Mesendoderm (in vitro differentiated cells): Measurements from ENCODE around the gene ENG.

ENCODE experiments used
- DNase-seq: peaks from one replicate; pipeline ENCODE4 v3.0.0; 2013
- H2AK5ac ChIP-seq: 2 replicates; pipeline ENCODE4 v1.6.1; 2013; ENCODE audit warnings: low read length, inconsistent platforms
- H2BK120ac ChIP-seq: 2 replicates; pipeline ENCODE4 v1.6.1; 2013; ENCODE audit warnings: low read depth, mild to moderate bottlenecking, low read length, moderate library complexity, mixed read lengths
- H2BK15ac ChIP-seq: replicated peaks from 2 replicates; pipeline ENCODE4 v1.6.1; 2013; ENCODE audit warnings: low read depth, mild to moderate bottlenecking, moderate library complexity
- H2BK5ac ChIP-seq: 2 replicates; pipeline ENCODE4 v1.6.1; 2013; ENCODE audit warnings: low read length, inconsistent platforms
- H3K18ac ChIP-seq: 2 replicates; pipeline ENCODE4 v1.6.1; 2013; ENCODE audit warnings: mild to moderate bottlenecking, low read length, mixed read lengths
- H3K23ac ChIP-seq: one replicate; pipeline ENCODE4 v1.6.1; 2013; ENCODE audit warnings: low read length
- H3K27ac ChIP-seq: 2 replicates; pipeline ENCODE4 v1.5.1; 2013; ENCODE audit warnings: low read depth, mild to moderate bottlenecking, inconsistent platforms, low read length, moderate library complexity
- H3K27me3 ChIP-seq: 2 replicates; pipeline ENCODE4 v1.6.1; 2013; ENCODE audit warnings: low read length, control low read depth, mild to moderate bottlenecking, inconsistent platforms; ENCODE audit not compliant: insufficient read depth, poor library complexity
- H3K36me3 ChIP-seq: 2 replicates; pipeline ENCODE4 v1.6.1; 2013; ENCODE audit warnings: low read length, inconsistent platforms; ENCODE audit not compliant: control insufficient read depth, insufficient read depth
- H3K4ac ChIP-seq: one replicate; pipeline ENCODE4 v1.6.1; 2013; ENCODE audit warnings: low read depth, mild to moderate bottlenecking, low read length, moderate library complexity
- H3K4me1 ChIP-seq: 2 replicates; pipeline ENCODE4 v1.6.1; 2013; ENCODE audit warnings: low read depth, low read length, inconsistent platforms; ENCODE audit not compliant: control insufficient read depth
- H3K4me2 ChIP-seq: 2 replicates; pipeline ENCODE4 v1.6.1; 2013; ENCODE audit warnings: low read length
- H3K4me3 ChIP-seq: 2 replicates; pipeline ENCODE4 v1.5.1; 2013; ENCODE audit warnings: mild to moderate bottlenecking, low read length
- H3K56ac ChIP-seq: one replicate; pipeline ENCODE4 v1.6.1; 2013; ENCODE audit warnings: low read length
- H3K79me1 ChIP-seq: 2 replicates; pipeline ENCODE4 v1.6.1; 2013; ENCODE audit warnings: low read length, inconsistent platforms
- H3K79me2 ChIP-seq: 2 replicates; pipeline ENCODE4 v1.6.1; 2013; ENCODE audit warnings: mild to moderate bottlenecking, low read length; ENCODE audit not compliant: control insufficient read depth, insufficient read depth
- H3K9ac ChIP-seq: 2 replicates; pipeline ENCODE4 v1.6.1; 2013; ENCODE audit warnings: low read length, inconsistent platforms
- H4K5ac ChIP-seq: one replicate; pipeline ENCODE4 v1.6.1; 2013; ENCODE audit warnings: low read length
- H4K8ac ChIP-seq: one replicate; pipeline ENCODE4 v1.6.1; 2013; ENCODE audit warnings: low read depth, mild to moderate bottlenecking, control low read depth, low read length, moderate library complexity
- WGBS: extraction: QIAGEN DNeasy Blood & Tissue Kit; methylation state at CpG from one replicate; pipeline ENCODE4 v1.1.7; 2013; ENCODE audit warnings: low lambda C conversion rate, missing lambda C conversion rate; ENCODE audit not compliant: insufficient coverage; ENCODE audit errors: extremely low coverage; 5-methylcytosine and 5-hydroxymethylcytosine counted together

Gene ENG

GRCh38 chr9:127869310-127870152 is 15.1 kb upstream of the ENG start:
- H2BK15ac ChIP-seq = no peak overlapping the region
- no peak overlapping the region for H3K4ac ChIP-seq
- no peak overlapping the region for H3K23ac ChIP-seq
- H3K4me3 ChIP-seq = no peak overlapping the region
- no peaks in the 10 kb centered on the region for H3K79me2 ChIP-seq
- H2AK5ac ChIP-seq = no peak overlapping the region
- no peak overlapping the region for H4K5ac ChIP-seq
- WGBS = no CpG with 5 or more reads among the region's 18 CpGs
- peaks cover 2% of the 10 kb centered on the region for H3K36me3 ChIP-seq
- H2BK120ac ChIP-seq = no peak overlapping the region
- H3K4me1 ChIP-seq = no peaks in the 10 kb centered on the region
- H2BK5ac ChIP-seq = no peak overlapping the region
- peak; percentile 86 for DNase-seq
- no peak overlapping the region for H3K27ac ChIP-seq
- H4K8ac ChIP-seq = no peak overlapping the region
- peak overlapping the region; percentile 57 for H3K56ac ChIP-seq
- H3K9ac ChIP-seq = no peak overlapping the region
- no peaks in the 10 kb centered on the region for H3K79me1 ChIP-seq
- no peak overlapping the region for H3K4me2 ChIP-seq
- H3K27me3 ChIP-seq = no peaks in the 10 kb centered on the region
- H3K18ac ChIP-seq = no peak overlapping the region

DNA sequence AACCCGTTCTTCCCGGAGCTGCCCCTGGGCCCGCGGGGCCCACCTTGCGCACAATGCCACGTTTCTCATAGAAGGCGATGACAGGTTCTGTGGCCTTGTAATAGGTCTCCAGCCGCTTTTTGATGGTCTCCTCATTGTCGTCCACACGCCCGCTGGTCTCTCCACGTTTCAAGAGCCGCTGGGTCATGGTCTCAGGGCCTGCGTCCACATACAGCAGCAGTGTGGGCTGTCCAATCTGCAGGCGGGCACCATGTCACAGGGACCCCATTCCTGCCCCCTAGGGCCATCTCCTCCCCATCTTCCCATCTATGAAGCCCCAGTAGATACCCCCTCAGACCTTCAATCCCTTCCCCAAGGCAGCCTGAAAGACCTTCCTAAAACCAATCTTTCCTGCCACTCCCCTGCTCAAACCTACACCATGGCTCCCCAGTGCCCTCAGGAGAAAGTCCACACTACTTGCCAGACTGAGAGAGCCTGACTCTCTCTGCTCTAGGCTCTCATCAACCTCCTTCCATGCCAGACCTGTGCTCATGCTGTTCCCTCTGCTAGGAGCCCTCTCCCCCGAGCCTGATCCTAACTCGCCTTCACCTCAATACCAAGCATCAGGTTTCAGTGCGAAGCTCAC is 13.9 kb upstream of the ENG start:
- Histone ChIP-seq H3K23ac (no peak overlapping the region), H3K4me2 (no peak overlapping the region), H3K4me3 (no peak overlapping the region), H2BK120ac (no peak overlapping the region), H3K4me1 (no peaks in the 10 kb centered on the region), H3K56ac (no peak overlapping the region), H3K9ac (no peak overlapping the region), H2AK5ac (no peak overlapping the region), H3K27me3 (no peaks in the 10 kb centered on the region), H3K4ac (no peak overlapping the region), H4K8ac (no peak overlapping the region), H3K36me3 (peaks cover 2% of the 10 kb centered on the region), H3K79me2 (no peaks in the 10 kb centered on the region), H4K5ac (no peak overlapping the region), H2BK5ac (no peak overlapping the region), H2BK15ac (no peak overlapping the region), H3K79me1 (no peaks in the 10 kb centered on the region), H3K27ac (no peak overlapping the region), H3K18ac (no peak overlapping the region)
- no CpG with 5 or more reads among the region's 18 CpGs for WGBS
- no peak for DNase-seq

DNA sequence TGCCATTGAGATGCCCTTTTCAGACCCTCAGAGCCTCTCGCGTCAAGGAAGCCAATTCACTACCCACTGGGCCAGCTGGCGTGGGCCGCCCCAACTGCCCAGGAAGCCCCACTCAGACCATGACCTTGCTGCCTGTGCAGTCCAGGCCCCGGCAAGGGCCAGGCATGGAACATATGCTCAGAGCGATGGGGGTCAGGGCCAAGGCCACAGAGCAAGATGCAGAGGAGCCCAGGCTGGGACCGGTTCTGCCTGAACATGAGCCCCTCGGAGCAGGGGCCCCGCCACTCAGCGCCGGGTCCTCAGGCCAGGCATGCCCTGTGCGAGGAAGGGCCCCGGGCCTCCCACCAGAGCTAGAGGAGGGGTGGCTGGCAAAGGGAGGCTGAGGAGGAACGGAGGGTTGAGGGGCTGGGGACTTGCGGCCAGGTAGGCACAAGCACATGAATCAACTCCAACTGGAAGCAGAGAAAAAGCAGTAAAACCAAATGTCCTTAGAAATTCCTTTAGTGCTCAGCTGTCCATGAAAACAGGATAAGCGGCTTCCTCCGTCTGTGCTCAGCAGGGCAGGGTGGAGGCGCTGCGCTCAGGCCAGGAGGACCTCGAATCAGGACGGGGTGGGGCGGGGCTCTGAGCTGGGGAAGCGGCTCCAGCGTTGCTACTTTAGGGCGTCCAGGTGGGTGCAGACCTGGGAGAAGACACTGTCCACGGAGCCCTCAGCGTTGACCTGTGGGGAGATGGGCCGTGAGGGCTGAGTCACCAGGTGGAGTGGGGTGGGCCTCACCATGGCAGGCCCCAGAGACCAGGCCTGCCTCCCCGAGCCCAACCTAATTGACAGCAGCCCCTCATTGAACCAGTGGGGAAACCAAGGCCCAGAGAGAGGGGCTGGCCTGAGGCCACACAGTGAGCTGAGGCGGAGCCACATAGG is 13.2 kb upstream of the ENG start:
- H3K18ac ChIP-seq = no peak overlapping the region
- no peak overlapping the region for H2BK15ac ChIP-seq
- WGBS = no CpG with 5 or more reads among the region's 30 CpGs
- no peak overlapping the region for H3K4me3 ChIP-seq
- no peak overlapping the region for H2AK5ac ChIP-seq
- H3K36me3 ChIP-seq = peaks cover 2% of the 10 kb centered on the region
- H3K4me2 ChIP-seq = no peak overlapping the region
- no peak overlapping the region for H2BK5ac ChIP-seq
- H3K56ac ChIP-seq = peak overlapping the region; percentile 60
- no peak overlapping the region for H4K5ac ChIP-seq
- no peaks in the 10 kb centered on the region for H3K79me1 ChIP-seq
- no peaks in the 10 kb centered on the region for H3K79me2 ChIP-seq
- H3K4me1 ChIP-seq = no peaks in the 10 kb centered on the region
- no peak overlapping the region for H3K23ac ChIP-seq
- no peak overlapping the region for H3K9ac ChIP-seq
- H3K27me3 ChIP-seq = no peaks in the 10 kb centered on the region
- no peak overlapping the region for H3K4ac ChIP-seq
- H2BK120ac ChIP-seq = no peak overlapping the region
- no peak for DNase-seq
- H4K8ac ChIP-seq = no peak overlapping the region
- no peak overlapping the region for H3K27ac ChIP-seq

DNA sequence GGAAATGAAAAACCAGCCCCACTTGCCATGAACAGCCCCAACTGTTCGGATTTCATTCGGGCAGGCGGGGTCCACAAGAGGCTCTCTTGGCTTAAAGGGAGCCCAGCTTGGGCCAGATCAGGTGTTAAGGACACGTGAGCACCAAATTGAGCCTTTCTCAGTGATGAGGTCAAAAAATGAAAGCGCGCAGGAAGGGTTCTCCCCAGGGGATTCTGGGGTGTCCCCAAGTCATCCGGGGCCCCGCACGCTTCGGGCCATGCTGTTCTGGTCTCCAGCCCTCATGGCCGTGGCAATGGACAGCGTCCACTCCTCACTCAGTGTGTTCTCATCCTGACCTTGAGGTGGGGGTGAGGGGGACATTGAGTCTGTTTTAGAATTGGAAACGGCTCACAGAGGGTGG is 12.1 kb upstream of the ENG start:
- Histone ChIP-seq H3K4me1 (no peaks in the 10 kb centered on the region), H3K9ac (no peak overlapping the region), H2AK5ac (no peak overlapping the region), H3K23ac (no peak overlapping the region), H3K27ac (no peak overlapping the region), H4K5ac (no peak overlapping the region), H3K79me1 (no peaks in the 10 kb centered on the region), H4K8ac (no peak overlapping the region), H2BK5ac (no peak overlapping the region), H2BK15ac (no peak overlapping the region), H3K4me3 (no peak overlapping the region), H3K36me3 (peaks cover 2% of the 10 kb centered on the region), H3K79me2 (no peaks in the 10 kb centered on the region), H3K4ac (no peak overlapping the region), H2BK120ac (no peak overlapping the region), H3K18ac (no peak overlapping the region), H3K27me3 (no peaks in the 10 kb centered on the region), H3K56ac (no peak overlapping the region), H3K4me2 (no peak overlapping the region)
- no peak for DNase-seq
- WGBS = no CpG with 5 or more reads among the region's 13 CpGs

GRCh38 chr9:127865645-127866464 is 11.4 kb upstream of the ENG start:
- no peak overlapping the region for H3K27ac ChIP-seq
- peaks cover under 1% of the 10 kb centered on the region for H3K36me3 ChIP-seq
- no peak overlapping the region for H2BK120ac ChIP-seq
- H3K4me2 ChIP-seq = no peak overlapping the region
- no peak overlapping the region for H3K9ac ChIP-seq
- no peak overlapping the region for H2BK5ac ChIP-seq
- no peak overlapping the region for H3K18ac ChIP-seq
- 100% methylated on average over 1 of the region's 19 CpGs for WGBS
- no peaks in the 10 kb centered on the region for H3K4me1 ChIP-seq
- H3K79me1 ChIP-seq = no peaks in the 10 kb centered on the region
- H2AK5ac ChIP-seq = no peak overlapping the region
- no peak overlapping the region for H4K5ac ChIP-seq
- H3K56ac ChIP-seq = peak overlapping the region; percentile 3
- H3K23ac ChIP-seq = no peak overlapping the region
- H3K79me2 ChIP-seq = no peaks in the 10 kb centered on the region
- no peak overlapping the region for H2BK15ac ChIP-seq
- DNase-seq = no peak
- no peaks in the 10 kb centered on the region for H3K27me3 ChIP-seq
- H4K8ac ChIP-seq = no peak overlapping the region
- H3K4ac ChIP-seq = no peak overlapping the region
- no peak overlapping the region for H3K4me3 ChIP-seq
